Endothelial cell of umbilical vein (primary cell): ENCODE results near the gene BLOC1S1. TPM values are rescaled to one million over a fixed set of nuclear protein-coding genes. Genes with fewer than 3 reads are reported as not detected.

Experiments
- BruUV-seq: library from RNA; stranded (reverse); fragments of 400-500 nt; replicated peaks from 2 replicates; lab custom pipeline; 2021; lab: Mats Ljungman, UMichigan
- CTCF ChIA-PET: fragments of 300-600, 350-600 bp; sonication (Branson Sonifier 250); formaldehyde crosslinking; loops from one replicate; lab custom pipeline; 2021; ENCODE audit warnings: antibody characterized with exemption, inconsistent platforms; lab: Charles Lee
- POLR2A ChIA-PET: fragments of 300-600, 350-600 bp; sonication (Branson Sonifier 250); formaldehyde crosslinking; loops from one replicate; lab custom pipeline; 2021; ENCODE audit warnings: antibody characterized with exemption, inconsistent platforms; lab: Charles Lee
- DNase-seq: peaks from one replicate; pipeline ENCODE4 v3.0.0-alpha.2; 2011; ENCODE audit warnings: low read depth, low spot score
- FAIRE-seq: peaks from 2 replicates; lab custom pipeline; 2011; peaks lifted over from hg19 to GRCh38; lab: Jason Lieb, UNC
- H2AFZ ChIP-seq: 2 replicates; pipeline ENCODE4 v1.6.0; 2012; ENCODE audit warnings: low read depth, low read length, control low read depth, inconsistent platforms
- H3K27ac ChIP-seq: 2 replicates; pipeline ENCODE4 v1.5.1; 2011; ENCODE audit warnings: low read depth, mild to moderate bottlenecking, control low read depth, low read length, moderate library complexity; ENCODE audit not compliant: insufficient read depth
- H3K27me3 ChIP-seq, 2 experiments: 2 replicates each; pipeline versions ENCODE4 v1.6.0 to v1.6.1; 2011; ENCODE audit warnings: low read length in 2 of 2, mixed read lengths in 1 of 2; ENCODE audit not compliant: control insufficient read depth in 2 of 2, insufficient read depth in 2 of 2
- H3K36me3 ChIP-seq, 2 experiments: 2 replicates in 1 of 2; 3 replicates in 1 of 2; pipeline ENCODE4 v1.5.1; 2011; ENCODE audit warnings: low read length in 2 of 2, mild to moderate bottlenecking in 1 of 2, moderate library complexity in 1 of 2; ENCODE audit not compliant: control insufficient read depth in 2 of 2, insufficient read depth in 2 of 2; ENCODE audit errors: extremely low read depth in 1 of 2
- H3K4me1 ChIP-seq: 3 replicates; pipeline ENCODE4 v1.5.1; 2011; ENCODE audit warnings: mild to moderate bottlenecking, low read length; ENCODE audit not compliant: control insufficient read depth, insufficient read depth; ENCODE audit errors: extremely low read depth
- H3K4me2 ChIP-seq: 2 replicates; pipeline ENCODE4 v1.6.1; 2011; ENCODE audit warnings: low read length, control low read depth, mixed read lengths; ENCODE audit not compliant: insufficient read depth
- H3K4me3 ChIP-seq, 3 experiments: fragments of 200-600 bp in 1 of 3; sonication (generic), shearing (Covaris generic) in 1 of 3; replicated peaks in 1 of 3; 2 replicates each; pipeline ENCODE4 v1.5.1; 2011 to 2016; ENCODE audit warnings: control low read depth in 3 of 3, low read length in 3 of 3, mild to moderate bottlenecking in 2 of 3, inconsistent platforms in 1 of 3, low read depth in 1 of 3, moderate library complexity in 1 of 3; ENCODE audit not compliant: insufficient read depth in 1 of 3
- H3K79me2 ChIP-seq: 2 replicates; pipeline ENCODE4 v1.6.0; 2012; ENCODE audit warnings: low read length, inconsistent platforms; ENCODE audit not compliant: control insufficient read depth, insufficient read depth
- H3K9ac ChIP-seq: replicated peaks from 2 replicates; pipeline ENCODE3; 2011; ENCODE audit warnings: low read length, control low read depth; ENCODE audit not compliant: insufficient read depth; ENCODE audit errors: extremely low read depth
- H3K9me1 ChIP-seq: replicated peaks from 3 replicates; pipeline ENCODE4 v1.6.0; 2011; ENCODE audit warnings: mild to moderate bottlenecking, low read length; ENCODE audit not compliant: control insufficient read depth, insufficient read depth; ENCODE audit errors: extremely low read depth
- H3K9me3 ChIP-seq: replicated peaks from 2 replicates; pipeline ENCODE4 v1.5.1; 2012; ENCODE audit warnings: low read length, inconsistent platforms; ENCODE audit not compliant: control insufficient read depth, insufficient read depth
- H4K20me1 ChIP-seq: replicated peaks from 2 replicates; pipeline ENCODE3; 2011; ENCODE audit warnings: mild to moderate bottlenecking, low read length; ENCODE audit not compliant: control insufficient read depth, insufficient read depth; ENCODE audit errors: extremely low read depth
- EZH2 ChIP-seq: IDR thresholded peaks from 2 replicates; pipeline ENCODE4 v1.6.1; 2012; ENCODE audit warnings: borderline replicate concordance, low read depth, mild to moderate bottlenecking, moderate library complexity, low read length, inconsistent platforms; ENCODE audit not compliant: severe bottlenecking
- FOS ChIP-seq: IDR thresholded peaks from 2 replicates; pipeline ENCODE4 v1.6.1; 2011; ENCODE audit warnings: mild to moderate bottlenecking, low read length, moderate library complexity, borderline replicate concordance; ENCODE audit not compliant: insufficient read depth
- JUN ChIP-seq: IDR thresholded peaks from 2 replicates; pipeline ENCODE4 v1.6.1; 2011; ENCODE audit warnings: borderline replicate concordance, low read depth; ENCODE audit not compliant: insufficient read length, insufficient read depth
- MYC ChIP-seq: IDR thresholded peaks from one replicate; pipeline ENCODE4 v1.6.1; 2011; ENCODE audit warnings: mild to moderate bottlenecking, low read depth, low read length
- POLR2A ChIP-seq: IDR thresholded peaks from 2 replicates; pipeline ENCODE4 v1.6.1; 2012; ENCODE audit warnings: low read depth, mild to moderate bottlenecking, control low read depth, low read length
- POLR2AphosphoS5 ChIP-seq: IDR thresholded peaks from 2 replicates; pipeline ENCODE4 v1.6.1; 2012; ENCODE audit warnings: low read depth, mild to moderate bottlenecking, control low read depth, low read length, moderate library complexity; ENCODE audit not compliant: insufficient read depth
- dilution Hi-C: fragments of 300-500 bp; cut with MboI; formaldehyde crosslinking; loops from one replicate; pipeline ENCODE4 v1.15.0; 2019; ENCODE audit warnings: low sequenced_read_pairs; ENCODE audit not compliant: extremely low pct_ligation_motif_present
- intact Hi-C: fragments of 100-400 bp; cut with micrococcal nuclease; formaldehyde crosslinking; loops from one replicate; pipeline ENCODE4 v1.10.0; 2022
- polyA plus RNA-seq, 4 experiments: library from polyadenylated mRNA; depleted of rRNA in 3 of 4; stranded (reverse) in 3 of 4; unstranded in 1 of 4; fragments of >200 nt; gene quantifications; 2 replicates each; pipeline versions ENCODE4 v1.2.1 to v1.2.3, GENCODE V29; 2011 to 2012; ENCODE audit warnings: missing spikeins in 1 of 4
- total RNA-seq: library from RNA; stranded (reverse); gene quantifications from 2 replicates; pipeline ENCODE4 v1.2.3, GENCODE V29; 2021
- TF ChIP-seq, protein P1 (sequence below): IDR thresholded peaks from 2 replicates; pipeline ENCODE4 v1.6.1; 2011; ENCODE audit not compliant: insufficient read depth, insufficient read length
- TF ChIP-seq, protein P2 (sequence below), 2 donors: IDR thresholded peaks; 1 replicate in 1 of 2; 2 replicates in 1 of 2; pipeline ENCODE4 v1.5.1; 2011; ENCODE audit warnings: low read length in 2 of 2, mild to moderate bottlenecking in 2 of 2, moderate library complexity in 2 of 2, control low read depth in 1 of 2, inconsistent platforms in 1 of 2, low read depth in 1 of 2; ENCODE audit not compliant: insufficient read depth in 1 of 2; ENCODE audit errors: extremely low read depth in 1 of 2

Gene BLOC1S1
- total and polyA plus RNA-seq, 2 donors (not counting 3 experiments of a cell fraction or from before 2014, with no cell fraction given), result 84.1 to 192 TPM

DNA sequence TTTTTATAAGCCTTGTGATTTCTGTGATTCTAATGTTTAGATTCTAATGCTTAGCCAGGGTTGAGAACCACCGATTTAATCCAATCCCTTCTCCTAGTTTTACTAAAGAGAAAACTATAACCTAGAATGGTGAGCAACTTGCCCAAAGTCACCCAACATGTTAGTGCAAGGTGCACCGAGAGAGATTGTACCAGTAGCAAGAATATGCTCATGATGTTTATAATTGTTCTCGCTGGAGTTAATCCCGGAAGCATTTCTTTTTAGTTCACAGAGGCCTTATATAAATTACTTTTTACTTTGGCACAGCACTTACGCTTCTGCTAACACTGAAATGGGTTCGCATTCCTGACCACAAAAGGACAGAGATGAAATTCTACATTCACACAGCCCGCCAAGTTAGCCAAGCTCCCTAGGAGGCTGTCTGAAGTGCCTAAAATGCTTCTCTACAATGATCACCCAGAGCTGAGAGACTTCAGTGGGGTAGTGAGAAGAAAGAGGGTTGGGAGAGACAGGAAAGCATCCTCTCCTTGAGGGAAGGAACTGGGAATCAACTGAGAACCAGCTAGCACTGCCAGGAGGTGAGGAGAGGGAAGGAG is 579 bp upstream of the BLOC1S1 start:
- Histone ChIP-seq H3K9ac (peak overlapping the region; percentile 8), H3K27me3 (peaks cover 17% of the 10 kb centered on the region in 2 experiments), H3K4me1 (peaks cover 20% of the 10 kb centered on the region), H3K36me3 (no peaks in the 10 kb centered on the region), H3K9me1 (no peaks in the 10 kb centered on the region), H2AFZ (peak overlapping the region; percentile 97), H3K27ac (no peak overlapping the region), H3K4me2 (peak overlapping the region; percentile 87), H4K20me1 (no peaks in the 10 kb centered on the region), H3K79me2 (no peaks in the 10 kb centered on the region), H3K4me3 (peak overlapping the region in 2 of 3 experiments; percentile 82 to 94), H3K9me3 (no peaks in the 10 kb centered on the region)
- FAIRE-seq (no peak), DNase-seq (no peak)
- dilution Hi-C loops (no loop called here), intact Hi-C loops (no loop called here)
- ChIA-PET POLR2A (no interaction called here), CTCF (interaction anchor here (0.6 to 11.1 kb wide), 6 partner anchors 8 to 1390 kb away, joined by 3 to 151 read pairs (median 4); partner anchors contain the start of genes CD63, COPZ1 and ITGA7)
- BruUV-seq, result TSS peak; percentile 79
- TF ChIP-seq, protein P1, sequence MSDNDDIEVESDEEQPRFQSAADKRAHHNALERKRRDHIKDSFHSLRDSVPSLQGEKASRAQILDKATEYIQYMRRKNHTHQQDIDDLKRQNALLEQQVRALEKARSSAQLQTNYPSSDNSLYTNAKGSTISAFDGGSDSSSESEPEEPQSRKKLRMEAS, result no peak
- TF ChIP-seq POLR2AphosphoS5 (no peak), EZH2 (no peak), FOS (no peak), JUN (no peak), MYC (no peak)

DNA sequence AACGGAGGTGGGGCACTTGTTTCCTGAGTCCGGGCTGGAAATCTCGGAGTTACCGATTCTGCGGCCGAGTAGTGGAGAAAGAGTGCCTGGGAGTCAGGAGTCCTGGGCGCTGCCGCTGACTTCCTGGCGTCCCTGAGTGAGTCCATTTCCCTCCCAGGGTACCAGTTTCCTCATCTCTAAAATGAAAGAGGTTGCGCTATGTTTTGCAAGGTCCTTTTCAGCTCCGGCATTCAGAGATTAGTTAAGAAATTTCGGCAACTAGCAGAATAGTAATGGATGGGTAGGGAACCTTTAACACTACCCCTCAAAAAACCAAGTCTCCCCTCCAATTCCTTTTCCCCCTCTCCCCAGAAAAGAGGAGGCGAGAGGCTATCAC is 724 bp downstream of the BLOC1S1 start:
- Histone ChIP-seq H3K79me2 (no peaks in the 10 kb centered on the region), H3K4me3 (peak overlapping the region; percentile 66 to 94 (median 82)), H3K4me2 (peak overlapping the region; percentile 87), H3K36me3 (no peaks in the 10 kb centered on the region), H3K9ac (peak overlapping the region; percentile 89), H3K27me3 (peaks cover 10 to 17% of the 10 kb centered on the region in 2 experiments), H3K9me3 (no peaks in the 10 kb centered on the region), H3K27ac (peak overlapping the region; percentile 83), H2AFZ (peak overlapping the region; percentile 97), H3K4me1 (peaks cover 28% of the 10 kb centered on the region), H3K9me1 (no peaks in the 10 kb centered on the region), H4K20me1 (no peaks in the 10 kb centered on the region)
- dilution Hi-C loops (no loop called here), intact Hi-C loops (no loop called here)
- peak; percentile 61 for FAIRE-seq
- no peak for DNase-seq
- ChIA-PET POLR2A (no interaction called here), CTCF (interaction anchor here (1.3 to 11.1 kb wide), 5 partner anchors 12 to 473 kb away, joined by 3 to 151 read pairs (median 5); partner anchors contain the start of genes CD63 and SMARCC2)
- BruUV-seq, result no TSS peak
- TF ChIP-seq, protein P1, result no peak
- TF ChIP-seq POLR2AphosphoS5, result no peak
- TF ChIP-seq JUN, result no peak
- TF ChIP-seq, protein P2, sequence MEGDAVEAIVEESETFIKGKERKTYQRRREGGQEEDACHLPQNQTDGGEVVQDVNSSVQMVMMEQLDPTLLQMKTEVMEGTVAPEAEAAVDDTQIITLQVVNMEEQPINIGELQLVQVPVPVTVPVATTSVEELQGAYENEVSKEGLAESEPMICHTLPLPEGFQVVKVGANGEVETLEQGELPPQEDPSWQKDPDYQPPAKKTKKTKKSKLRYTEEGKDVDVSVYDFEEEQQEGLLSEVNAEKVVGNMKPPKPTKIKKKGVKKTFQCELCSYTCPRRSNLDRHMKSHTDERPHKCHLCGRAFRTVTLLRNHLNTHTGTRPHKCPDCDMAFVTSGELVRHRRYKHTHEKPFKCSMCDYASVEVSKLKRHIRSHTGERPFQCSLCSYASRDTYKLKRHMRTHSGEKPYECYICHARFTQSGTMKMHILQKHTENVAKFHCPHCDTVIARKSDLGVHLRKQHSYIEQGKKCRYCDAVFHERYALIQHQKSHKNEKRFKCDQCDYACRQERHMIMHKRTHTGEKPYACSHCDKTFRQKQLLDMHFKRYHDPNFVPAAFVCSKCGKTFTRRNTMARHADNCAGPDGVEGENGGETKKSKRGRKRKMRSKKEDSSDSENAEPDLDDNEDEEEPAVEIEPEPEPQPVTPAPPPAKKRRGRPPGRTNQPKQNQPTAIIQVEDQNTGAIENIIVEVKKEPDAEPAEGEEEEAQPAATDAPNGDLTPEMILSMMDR (IDR thresholded peaks at IDR 0.05; ENCODE audit: extremely low read depth in 1 of 2, insufficient read depth in 1 of 2, low read depth in 1 of 2, low read length in 2 of 2), result no peak
- no peak for TF ChIP-seq POLR2A
- no peak for TF ChIP-seq MYC
